Rectal smooth muscle tissue (tissue), 1 donor: ENCODE data around the gene CXXC5.

Experiments
- H3K27ac ChIP-seq: one replicate; pipeline ENCODE4 v1.7.0; 2013; ENCODE audit warnings: low read depth, low read length, inconsistent platforms
- H3K27me3 ChIP-seq: one replicate; pipeline ENCODE4 v1.7.0; 2013; ENCODE audit warnings: low read length; ENCODE audit not compliant: control insufficient read depth, insufficient read depth
- H3K36me3 ChIP-seq: one replicate; pipeline ENCODE4 v1.7.0; 2013; ENCODE audit warnings: low read length; ENCODE audit not compliant: control insufficient read depth, insufficient read depth
- H3K4me1 ChIP-seq: one replicate; pipeline ENCODE4 v1.7.0; 2013; ENCODE audit warnings: low read length; ENCODE audit not compliant: control insufficient read depth, insufficient read depth
- H3K4me3 ChIP-seq: one replicate; pipeline ENCODE4 v1.7.0; 2013; ENCODE audit warnings: low read length
- H3K9ac ChIP-seq: one replicate; pipeline ENCODE4 v1.7.0; 2013; ENCODE audit warnings: low read length

The CXXC5 gene

GRCh38 chr5:139665626-139666025 lies 17.5 kb downstream of the CXXC5 start:
- peaks cover 24% of the 10 kb centered on the region for H3K4me1 ChIP-seq
- H3K27me3 ChIP-seq, result no peaks in the 10 kb centered on the region
- no peak overlapping the region for H3K9ac ChIP-seq
- H3K27ac ChIP-seq, result no peak overlapping the region
- no peak overlapping the region for H3K4me3 ChIP-seq
- H3K36me3 ChIP-seq, result no peaks in the 10 kb centered on the region

DNA sequence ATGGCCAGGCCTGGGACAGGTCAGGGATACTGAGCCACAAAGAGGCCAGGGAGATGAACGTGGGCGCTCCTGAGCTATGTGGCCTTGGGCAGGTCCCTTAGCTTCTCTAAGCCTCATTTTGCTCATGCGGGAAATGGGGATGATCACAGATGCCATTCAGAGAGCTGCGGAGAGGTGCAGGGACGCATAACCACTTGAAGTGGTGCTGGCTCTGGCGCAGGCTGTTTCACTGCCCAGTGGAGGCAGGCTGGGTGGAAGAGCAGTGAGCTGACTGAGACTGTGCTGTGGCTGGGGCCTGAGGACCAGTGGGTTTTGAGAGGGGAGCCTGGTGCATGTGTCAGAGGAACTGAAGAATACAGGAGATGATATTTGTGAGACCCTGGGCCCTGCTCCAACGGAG lies 18.4 kb downstream of the CXXC5 start:
- H3K27ac ChIP-seq, result peak overlapping the region; percentile 27
- no peak overlapping the region for H3K9ac ChIP-seq
- no peaks in the 10 kb centered on the region for H3K36me3 ChIP-seq
- H3K4me1 ChIP-seq, result peaks cover 17% of the 10 kb centered on the region
- no peak overlapping the region for H3K4me3 ChIP-seq
- no peaks in the 10 kb centered on the region for H3K27me3 ChIP-seq

- Histone ChIP-seq H3K27me3 (no peaks in the 10 kb centered on the region), H3K4me3 (no peak overlapping the region), H3K36me3 (no peaks in the 10 kb centered on the region), H3K9ac (no peak overlapping the region), H3K4me1 (peaks cover 13% of the 10 kb centered on the region), H3K27ac (peak overlapping the region; percentile 95)
Observed at GRCh38 chr5:139667001-139667729, 19.0 kb downstream of the CXXC5 start.

DNA sequence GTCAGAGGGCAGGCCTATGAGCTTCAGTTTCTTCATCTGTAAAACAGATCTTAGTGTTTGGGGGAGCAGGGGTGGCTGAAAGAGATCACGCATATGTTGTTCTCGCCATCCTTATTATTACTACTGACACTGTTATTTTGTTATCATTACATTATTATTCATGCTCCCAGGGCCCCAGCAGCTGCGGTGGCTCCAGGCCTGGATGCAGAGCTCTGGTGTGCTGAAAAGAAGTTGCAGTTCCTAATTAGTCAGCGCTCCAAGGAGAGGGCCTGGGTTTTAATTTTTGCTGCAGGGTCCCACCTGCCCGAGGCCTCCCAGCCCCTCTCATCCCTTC lies 19.5 kb downstream of the CXXC5 start:
- Histone ChIP-seq H3K4me1 (peaks cover 13% of the 10 kb centered on the region), H3K27ac (peak overlapping the region; percentile 95), H3K36me3 (no peaks in the 10 kb centered on the region)

GRCh38 chr5:139668064-139668880 lies 20.1 kb downstream of the CXXC5 start:
- Histone ChIP-seq H3K9ac (peak overlapping the region; percentile 84), H3K36me3 (no peaks in the 10 kb centered on the region), H3K27ac (peak overlapping the region; percentile 95), H3K4me3 (peak overlapping the region; percentile 67), H3K27me3 (no peaks in the 10 kb centered on the region), H3K4me1 (peaks cover 13% of the 10 kb centered on the region)

More for the DNA sequence above, 19.5 kb downstream of the CXXC5 start:
- Histone ChIP-seq H3K9ac (peak overlapping the region; percentile 71), H3K4me3 (peak overlapping the region; percentile 67), H3K27me3 (no peaks in the 10 kb centered on the region)

- H3K27me3 ChIP-seq, result no peaks in the 10 kb centered on the region
- H3K4me3 ChIP-seq, result peak overlapping the region; percentile 67
- H3K4me1 ChIP-seq, result peaks cover 18% of the 10 kb centered on the region
- no peaks in the 10 kb centered on the region for H3K36me3 ChIP-seq
- H3K27ac ChIP-seq, result peak overlapping the region; percentile 95
- H3K9ac ChIP-seq, result peak overlapping the region; percentile 38
Observed at GRCh38 chr5:139668924-139669661, 20.9 kb downstream of the CXXC5 start.

DNA sequence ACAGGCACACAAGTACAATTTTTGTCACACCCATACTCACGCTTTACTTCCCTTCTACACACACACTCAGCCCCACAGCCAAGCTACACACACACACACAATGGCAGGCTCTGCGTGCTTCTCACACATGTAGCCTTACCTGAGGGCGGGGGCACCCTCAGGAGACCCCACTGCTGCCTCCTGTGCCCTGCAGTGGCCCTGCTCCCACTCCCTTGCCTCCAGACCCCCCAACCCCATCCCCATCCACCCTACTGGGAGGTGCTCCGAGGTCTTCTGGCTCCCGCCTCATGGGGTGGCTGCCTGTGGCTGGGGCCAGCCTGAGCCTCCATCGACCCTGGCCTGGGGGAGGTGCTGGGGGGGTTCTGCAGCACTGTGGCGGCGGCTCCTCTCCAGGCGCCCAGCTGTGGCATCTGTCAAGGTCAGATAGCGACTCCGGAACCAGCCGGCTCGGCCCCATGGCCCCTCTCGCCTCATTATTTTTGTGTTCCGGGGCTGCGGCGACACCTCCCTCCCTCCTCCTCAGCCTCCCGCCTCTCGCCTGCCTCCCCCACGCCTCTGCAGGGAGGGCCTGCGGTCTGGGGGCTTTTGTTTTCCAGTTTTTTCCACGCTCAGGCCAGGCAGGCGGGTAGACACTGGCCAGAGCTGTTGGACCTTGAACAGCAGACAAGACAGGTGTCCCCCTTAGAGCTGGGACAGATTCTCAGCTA lies 21.7 kb downstream of the CXXC5 start:
- peaks cover 21% of the 10 kb centered on the region for H3K4me1 ChIP-seq
- H3K27ac ChIP-seq, result peak overlapping the region; percentile 95
- H3K36me3 ChIP-seq, result no peaks in the 10 kb centered on the region
- peak overlapping the region; percentile 41 for H3K4me3 ChIP-seq
- no peaks in the 10 kb centered on the region for H3K27me3 ChIP-seq
- H3K9ac ChIP-seq, result no peak overlapping the region

DNA sequence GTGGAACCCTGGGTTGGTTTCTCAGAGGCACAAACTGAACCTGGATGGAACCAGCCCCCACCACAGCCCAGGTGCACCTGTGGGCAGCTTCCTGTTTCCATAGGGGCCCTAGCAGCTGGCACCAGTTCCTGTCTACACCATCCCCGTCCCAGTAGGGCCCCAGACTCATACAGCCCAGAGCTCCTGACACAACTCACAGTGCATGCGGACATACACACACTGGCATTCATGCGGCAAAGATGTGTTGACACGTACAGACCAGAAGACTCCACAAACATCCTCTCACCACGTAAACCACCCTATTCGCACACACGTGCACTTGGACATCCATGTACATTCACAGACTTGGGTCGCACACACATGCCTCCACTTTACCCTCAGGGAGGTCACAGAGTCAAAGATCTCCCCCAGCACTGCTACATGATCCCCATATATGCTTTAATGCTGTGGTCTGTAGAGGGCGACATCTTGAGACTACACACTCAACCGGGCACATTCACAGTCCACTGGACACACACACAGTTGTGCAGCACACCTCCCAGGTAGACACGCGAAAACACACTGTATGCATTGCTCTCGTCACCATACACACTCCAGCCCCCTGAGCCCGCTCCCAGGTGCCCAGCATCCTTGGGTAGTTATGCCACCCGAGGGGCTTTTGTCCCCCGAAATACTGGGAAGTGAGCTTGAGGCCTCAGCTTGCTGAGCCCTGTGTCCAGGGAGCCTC lies 22.4 kb downstream of the CXXC5 start:
- no peak overlapping the region for H3K4me3 ChIP-seq

GRCh38 chr5:139671096-139671841 lies 23.1 kb downstream of the CXXC5 start:
- Histone ChIP-seq H3K4me1 (peaks cover 21% of the 10 kb centered on the region), H3K27ac (no peak overlapping the region)

More for the DNA sequence above, 22.4 kb downstream of the CXXC5 start:
- Histone ChIP-seq H3K27me3 (no peaks in the 10 kb centered on the region), H3K4me1 (peaks cover 21% of the 10 kb centered on the region), H3K9ac (no peak overlapping the region), H3K36me3 (no peaks in the 10 kb centered on the region), H3K27ac (no peak overlapping the region)

GRCh38 chr5:139675213-139675612 lies 27.1 kb downstream of the CXXC5 start:
- Histone ChIP-seq H3K4me1 (peaks cover 18% of the 10 kb centered on the region), H3K27me3 (no peaks in the 10 kb centered on the region), H3K36me3 (no peaks in the 10 kb centered on the region), H3K9ac (no peak overlapping the region), H3K27ac (peak overlapping the region; percentile 1), H3K4me3 (no peak overlapping the region)

More at GRCh38 chr5:139671096-139671841, 23.1 kb downstream of the CXXC5 start:
- H3K9ac ChIP-seq, result no peak overlapping the region
- H3K4me3 ChIP-seq, result peak overlapping the region; percentile 22
- no peaks in the 10 kb centered on the region for H3K27me3 ChIP-seq
- H3K36me3 ChIP-seq, result no peaks in the 10 kb centered on the region

DNA sequence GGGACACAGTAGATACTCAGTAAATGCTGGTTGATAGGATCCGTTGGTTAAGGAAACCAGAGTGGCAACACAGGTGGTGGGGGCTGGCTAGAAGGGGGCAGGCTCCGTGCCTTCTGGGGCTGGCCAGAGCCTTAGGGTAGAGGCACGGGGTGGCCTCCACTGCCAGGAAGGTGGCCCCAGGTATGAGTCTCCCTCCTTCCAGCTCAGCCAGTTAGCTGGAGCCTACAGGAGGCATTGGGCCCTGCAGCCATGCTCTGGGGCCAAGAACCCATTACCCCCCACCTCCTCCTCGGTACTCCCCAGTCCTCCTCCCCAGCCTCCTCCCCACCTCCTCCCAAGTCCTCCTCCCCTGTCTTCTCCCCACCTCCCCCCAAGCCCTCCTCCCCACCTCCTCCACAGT lies 27.7 kb downstream of the CXXC5 start:
- H3K4me1 ChIP-seq, result peaks cover 18% of the 10 kb centered on the region
- no peaks in the 10 kb centered on the region for H3K27me3 ChIP-seq
- no peaks in the 10 kb centered on the region for H3K36me3 ChIP-seq
- H3K4me3 ChIP-seq, result no peak overlapping the region
- peak overlapping the region; percentile 1 for H3K27ac ChIP-seq
- no peak overlapping the region for H3K9ac ChIP-seq
